ENCODE measurements around the gene TCN2. TPM values are rescaled to one million over a fixed set of nuclear protein-coding genes. Genes with fewer than 3 reads are reported as not detected.

The TCN2 gene
- total RNA-seq, result 17.5 and 34.8 TPM in 2 replicates

GRCh38 chr22:30606455-30607299, at the start of gene TCN2:
TCN2 (plus strand) TSS chr22:30607174; CDS start chr22:30607332, 158 bp downstream.

GRCh38 chr22:30574095-30574981, 32.6 kb upstream of the TCN2 start, which contains the start of gene GAL3ST1:
GAL3ST1 (minus strand) TSS chr22:30574665; CDS start chr22:30557392, 17,273 bp downstream.

GRCh38 chr22:30591588-30592359, 15.2 kb upstream of the TCN2 start, which contains the start of gene PES1:
PES1 (minus strand) TSS chr22:30591910; CDS start chr22:30591833, 77 bp downstream.

GRCh38 chr22:30635273-30636225, 28.6 kb downstream of the TCN2 start, which contains the start of gene SLC35E4:
SLC35E4 (plus strand) TSS chr22:30635781; CDS start chr22:30636451, 670 bp downstream.

GRCh38 chr22:30667494-30668385, 60.8 kb downstream of the TCN2 start, which contains the start of gene DUSP18:
DUSP18 (minus strand) TSS chr22:30667875; CDS start chr22:30664003, 3,872 bp downstream.

Other genes starting within 250 kb of the TCN2 start
- gene RNF215, start 219.8 kb upstream of the TCN2 start, total RNA-seq, result 14.8 and 31.3 TPM in 2 replicates
- gene SEC14L2, start 210.2 kb upstream of the TCN2 start, total RNA-seq, result 24.6 and 38.6 TPM in 2 replicates
- 15.0 and 20.3 TPM in 2 replicates for gene MTFP1, start 181.4 kb upstream of the TCN2 start, total RNA-seq
- gene SEC14L3, start 135.2 kb upstream of the TCN2 start, total RNA-seq, result not detected in 2 replicates
- 0.49 TPM in 1 of 2 replicates, not detected in the other for gene SEC14L4, start 101.5 kb upstream of the TCN2 start, total RNA-seq
- gene SEC14L6, start 60.4 kb upstream of the TCN2 start, total RNA-seq, result not detected in 2 replicates
- gene GAL3ST1, start 32.5 kb upstream of the TCN2 start, total RNA-seq, result not detected in 2 replicates
- gene PES1, start 15.3 kb upstream of the TCN2 start, total RNA-seq, result 84.7 and 90.6 TPM in 2 replicates
- 9.0 and 9.1 TPM in 2 replicates for gene SLC35E4, start 28.6 kb downstream of the TCN2 start, total RNA-seq
- gene DUSP18, start 60.7 kb downstream of the TCN2 start, total RNA-seq, result 2.3 and 2.9 TPM in 2 replicates
- 0.65 and 1.6 TPM in 2 replicates for gene OSBP2, start 87.7 kb downstream of the TCN2 start, total RNA-seq